Panc1 (cell line): Measurements from ENCODE around the gene MALL. TPM values are rescaled to one million over a fixed set of nuclear protein-coding genes. Genes with fewer than 3 reads are reported as not detected.

Experiments
- ATAC-seq: fragments of 200-7000 bp; cut with Tn5 transposase; 2 replicates; pipeline ENCODE4 v1.9.1; 2020; ENCODE audit warnings: mild to moderate bottlenecking, moderate library complexity
- BruUV-seq: library from RNA; stranded (reverse); fragments of 400-500 nt; replicated peaks from 2 replicates; lab custom pipeline; 2021; lab: Mats Ljungman, UMichigan
- CTCF ChIA-PET: fragments of 300-600 bp; sonication (Branson Sonifier 250); formaldehyde crosslinking; loops from one replicate; lab custom pipeline; 2022; ENCODE audit warnings: antibody characterized with exemption; lab: Charles Lee
- POLR2A ChIA-PET: fragments of 300-600 bp; sonication (Branson Sonifier 250); formaldehyde crosslinking; loops from one replicate; lab custom pipeline; 2022; ENCODE audit warnings: antibody characterized with exemption; lab: Charles Lee
- DNase-seq: peaks from one replicate; pipeline ENCODE4 v3.0.0-alpha.2; 2010; ENCODE audit warnings: low read depth, low spot score
- H3K27ac ChIP-seq: 2 replicates; pipeline ENCODE4 v1.5.1; 2011; ENCODE audit warnings: mild to moderate bottlenecking, low read length, inconsistent platforms
- H3K27me3 ChIP-seq: fragments of 200-500 bp; sonication (Bioruptor generic); 2 replicates; pipeline ENCODE4 v1.6.0; 2014; ENCODE audit warnings: low read length, inconsistent platforms; ENCODE audit not compliant: control insufficient read depth, insufficient read depth
- H3K36me3 ChIP-seq: fragments of 200-500 bp; sonication (Bioruptor generic); 2 replicates; pipeline ENCODE4 v1.5.1; 2014; ENCODE audit warnings: inconsistent platforms, mild to moderate bottlenecking, low read length, moderate library complexity; ENCODE audit not compliant: control insufficient read depth, insufficient read depth
- H3K4me1 ChIP-seq: 2 replicates; pipeline ENCODE4 v1.5.1; 2011; ENCODE audit warnings: inconsistent platforms, mild to moderate bottlenecking, low read length, moderate library complexity; ENCODE audit not compliant: control insufficient read depth, insufficient read depth
- H3K4me3 ChIP-seq, 2 experiments: 2 replicates each; pipeline ENCODE4 v1.5.1; 2011 to 2012; ENCODE audit warnings: low read depth in 2 of 2, low read length in 2 of 2, mild to moderate bottlenecking in 2 of 2, inconsistent platforms in 1 of 2, moderate library complexity in 1 of 2
- H3K9me3 ChIP-seq: fragments of 200-500 bp; sonication (Bioruptor generic); 2 replicates; pipeline ENCODE4 v1.5.1; 2014; ENCODE audit warnings: low read depth, mild to moderate bottlenecking, inconsistent platforms, low read length, moderate library complexity; ENCODE audit not compliant: control insufficient read depth, insufficient read depth
- POLR2AphosphoS5 ChIP-seq: IDR thresholded peaks from 2 replicates; pipeline ENCODE4 v1.6.1; 2012; ENCODE audit warnings: mild to moderate bottlenecking, low read depth, low read length, moderate library complexity
- SIN3A ChIP-seq: IDR thresholded peaks from 2 replicates; pipeline ENCODE4 v1.6.1; 2012; ENCODE audit warnings: low read depth, mild to moderate bottlenecking, low read length, moderate library complexity, borderline replicate concordance; ENCODE audit not compliant: insufficient read depth
- TCF7L2 ChIP-seq: IDR thresholded peaks from 2 replicates; pipeline ENCODE4 v1.6.1; 2011; ENCODE audit warnings: mild to moderate bottlenecking, low read depth, low read length, inconsistent platforms
- in situ Hi-C: cut with HindIII; loops from 2 replicates; pipeline ENCODE4 v1.10.0; 2016; ENCODE audit warnings: low sequenced_read_pairs, low pct_unique_long_range_greater_than_20kb
- intact Hi-C: fragments of 100-400 bp; cut with micrococcal nuclease; formaldehyde crosslinking; loops from one replicate; pipeline ENCODE4 v1.10.0; 2022; ENCODE audit not compliant: unreplicated experiment
- total RNA-seq: library from RNA; stranded (reverse); gene quantifications from one replicate; pipeline ENCODE4 v1.2.1, GENCODE V29; 2021; ENCODE audit not compliant: unreplicated experiment
- TF ChIP-seq, protein P1 (sequence below), 2 experiments: IDR thresholded peaks; 2 replicates each; pipeline ENCODE4 v1.6.1; 2011 to 2012; ENCODE audit warnings: low read depth in 2 of 2, control low read depth in 1 of 2, low read length in 1 of 2, mild to moderate bottlenecking in 1 of 2, moderate library complexity in 1 of 2; ENCODE audit not compliant: insufficient read depth in 1 of 2
- TF ChIP-seq, protein P2 (sequence below): fragments of 450-650 bp; IDR thresholded peaks from 2 replicates; pipeline ENCODE4 v1.5.1; 2017; ENCODE audit warnings: mild to moderate bottlenecking

Gene MALL
- total RNA-seq, 1 experiment from 2014 or later = 159 TPM

DNA sequence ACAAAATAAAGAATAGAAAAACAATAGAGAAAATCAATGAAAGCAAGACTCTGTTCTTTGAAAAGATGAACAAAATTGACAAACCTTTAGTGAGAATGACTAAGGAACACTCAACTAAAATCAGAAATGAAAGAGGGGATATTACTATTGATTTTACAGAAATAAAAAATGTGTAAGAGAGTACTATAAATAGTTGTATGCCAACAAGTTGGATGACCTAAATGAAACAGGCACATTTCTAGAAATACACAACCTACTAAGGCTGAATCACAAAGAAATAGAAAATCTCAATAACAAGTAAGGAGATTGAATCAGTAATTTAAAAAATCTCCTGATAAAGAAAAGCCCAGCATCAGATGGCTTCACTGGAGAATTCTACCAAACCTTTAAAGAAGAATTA is 18.4 kb upstream of the MALL start:
- ChIA-PET CTCF (no interaction called here), POLR2A (no interaction called here)
- Histone ChIP-seq H3K4me1 (no peaks in the 10 kb centered on the region), H3K36me3 (no peaks in the 10 kb centered on the region), H3K27me3 (no peaks in the 10 kb centered on the region), H3K27ac (no peak overlapping the region), H3K4me3 (no peak overlapping the region), H3K9me3 (peaks cover 12% of the 10 kb centered on the region; the same call in 1 of the 2 replicates)
- intact Hi-C loops (no loop called here), in situ Hi-C loops (no loop called here)
- DNase-seq (no peak), ATAC-seq (no peak)
- BruUV-seq = no TSS peak
- TF ChIP-seq, protein P1, sequence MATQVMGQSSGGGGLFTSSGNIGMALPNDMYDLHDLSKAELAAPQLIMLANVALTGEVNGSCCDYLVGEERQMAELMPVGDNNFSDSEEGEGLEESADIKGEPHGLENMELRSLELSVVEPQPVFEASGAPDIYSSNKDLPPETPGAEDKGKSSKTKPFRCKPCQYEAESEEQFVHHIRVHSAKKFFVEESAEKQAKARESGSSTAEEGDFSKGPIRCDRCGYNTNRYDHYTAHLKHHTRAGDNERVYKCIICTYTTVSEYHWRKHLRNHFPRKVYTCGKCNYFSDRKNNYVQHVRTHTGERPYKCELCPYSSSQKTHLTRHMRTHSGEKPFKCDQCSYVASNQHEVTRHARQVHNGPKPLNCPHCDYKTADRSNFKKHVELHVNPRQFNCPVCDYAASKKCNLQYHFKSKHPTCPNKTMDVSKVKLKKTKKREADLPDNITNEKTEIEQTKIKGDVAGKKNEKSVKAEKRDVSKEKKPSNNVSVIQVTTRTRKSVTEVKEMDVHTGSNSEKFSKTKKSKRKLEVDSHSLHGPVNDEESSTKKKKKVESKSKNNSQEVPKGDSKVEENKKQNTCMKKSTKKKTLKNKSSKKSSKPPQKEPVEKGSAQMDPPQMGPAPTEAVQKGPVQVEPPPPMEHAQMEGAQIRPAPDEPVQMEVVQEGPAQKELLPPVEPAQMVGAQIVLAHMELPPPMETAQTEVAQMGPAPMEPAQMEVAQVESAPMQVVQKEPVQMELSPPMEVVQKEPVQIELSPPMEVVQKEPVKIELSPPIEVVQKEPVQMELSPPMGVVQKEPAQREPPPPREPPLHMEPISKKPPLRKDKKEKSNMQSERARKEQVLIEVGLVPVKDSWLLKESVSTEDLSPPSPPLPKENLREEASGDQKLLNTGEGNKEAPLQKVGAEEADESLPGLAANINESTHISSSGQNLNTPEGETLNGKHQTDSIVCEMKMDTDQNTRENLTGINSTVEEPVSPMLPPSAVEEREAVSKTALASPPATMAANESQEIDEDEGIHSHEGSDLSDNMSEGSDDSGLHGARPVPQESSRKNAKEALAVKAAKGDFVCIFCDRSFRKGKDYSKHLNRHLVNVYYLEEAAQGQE (IDR thresholded peaks at IDR 0.05; ENCODE audit: insufficient read depth in 1 of 2, low read depth in 2 of 2, low read length in 1 of 2) = no peak
- TF ChIP-seq SIN3A (no peak), POLR2AphosphoS5 (no peak), TCF7L2 (no peak)
- TF ChIP-seq, protein P2, sequence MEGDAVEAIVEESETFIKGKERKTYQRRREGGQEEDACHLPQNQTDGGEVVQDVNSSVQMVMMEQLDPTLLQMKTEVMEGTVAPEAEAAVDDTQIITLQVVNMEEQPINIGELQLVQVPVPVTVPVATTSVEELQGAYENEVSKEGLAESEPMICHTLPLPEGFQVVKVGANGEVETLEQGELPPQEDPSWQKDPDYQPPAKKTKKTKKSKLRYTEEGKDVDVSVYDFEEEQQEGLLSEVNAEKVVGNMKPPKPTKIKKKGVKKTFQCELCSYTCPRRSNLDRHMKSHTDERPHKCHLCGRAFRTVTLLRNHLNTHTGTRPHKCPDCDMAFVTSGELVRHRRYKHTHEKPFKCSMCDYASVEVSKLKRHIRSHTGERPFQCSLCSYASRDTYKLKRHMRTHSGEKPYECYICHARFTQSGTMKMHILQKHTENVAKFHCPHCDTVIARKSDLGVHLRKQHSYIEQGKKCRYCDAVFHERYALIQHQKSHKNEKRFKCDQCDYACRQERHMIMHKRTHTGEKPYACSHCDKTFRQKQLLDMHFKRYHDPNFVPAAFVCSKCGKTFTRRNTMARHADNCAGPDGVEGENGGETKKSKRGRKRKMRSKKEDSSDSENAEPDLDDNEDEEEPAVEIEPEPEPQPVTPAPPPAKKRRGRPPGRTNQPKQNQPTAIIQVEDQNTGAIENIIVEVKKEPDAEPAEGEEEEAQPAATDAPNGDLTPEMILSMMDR = no peak

DNA sequence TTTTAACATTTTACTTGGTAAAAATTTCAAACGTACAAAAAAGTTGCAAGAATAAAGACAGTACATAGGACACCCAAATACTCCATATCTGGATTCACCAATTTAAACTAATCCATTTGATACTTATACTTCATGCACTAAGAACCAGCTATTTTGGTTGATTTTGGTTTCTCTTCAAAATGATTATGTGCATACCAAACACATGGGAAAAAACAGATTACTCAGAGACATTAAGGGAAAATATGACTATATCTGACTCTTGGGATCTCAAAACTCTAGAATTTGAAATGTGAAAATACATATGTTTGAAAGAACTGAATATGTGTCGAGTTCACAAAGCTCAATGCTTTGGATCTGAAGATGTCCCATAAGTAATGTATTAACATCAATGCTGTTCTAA is 15.5 kb upstream of the MALL start:
- H3K27me3 ChIP-seq = no peaks in the 10 kb centered on the region
- H3K4me1 ChIP-seq = no peaks in the 10 kb centered on the region
- no peak overlapping the region for H3K27ac ChIP-seq
- DNase-seq (no peak), ATAC-seq (no peak)
- CTCF ChIA-PET = no interaction called here
- TF ChIP-seq SIN3A (no peak), TCF7L2 (no peak), POLR2AphosphoS5 (no peak)
- TF ChIP-seq, protein P1 (IDR thresholded peaks at IDR 0.05; ENCODE audit: insufficient read depth in 1 of 2, low read depth in 2 of 2, low read length in 1 of 2) = no peak
- TF ChIP-seq, protein P2 = no peak
- peaks cover 12% of the 10 kb centered on the region; the same call in 1 of the 2 replicates for H3K9me3 ChIP-seq
- in situ Hi-C loops = no loop called here
- H3K4me3 ChIP-seq = no peak overlapping the region
- intact Hi-C loops = no loop called here
- H3K36me3 ChIP-seq = no peaks in the 10 kb centered on the region
- POLR2A ChIA-PET = no interaction called here
- BruUV-seq = no TSS peak
